KMS-11 (cell line): ENCODE results near the gene TSPYL1.

ENCODE experiments used
- H2AFZ ChIP-seq: fragments of 200-600 bp; sonication (generic); 2 replicates; pipeline ENCODE4 v1.6.1; 2016; ENCODE audit warnings: antibody characterized with exemption, mixed run types, low read depth
- H3K27ac ChIP-seq: fragments of 200-600 bp; sonication (generic); 2 replicates; pipeline ENCODE4 v1.6.1; 2016; ENCODE audit warnings: mild to moderate bottlenecking, mixed run types
- H3K27me3 ChIP-seq: fragments of 200-600 bp; sonication (generic); 2 replicates; pipeline ENCODE4 v1.6.1; 2017; ENCODE audit warnings: mild to moderate bottlenecking, low read depth, mixed run types, moderate library complexity; ENCODE audit not compliant: insufficient read depth
- H3K36me3 ChIP-seq: fragments of 200-600 bp; sonication (generic); 2 replicates; pipeline ENCODE4 v1.6.1; 2017; ENCODE audit warnings: mild to moderate bottlenecking, mixed run types; ENCODE audit not compliant: insufficient read depth
- H3K4me1 ChIP-seq: fragments of 200-600 bp; sonication (generic); 2 replicates; pipeline ENCODE4 v1.6.1; 2016; ENCODE audit warnings: mild to moderate bottlenecking, low read depth, mixed run types; ENCODE audit not compliant: poor library complexity, severe bottlenecking
- H3K4me2 ChIP-seq: fragments of 200-600 bp; sonication (generic); 2 replicates; pipeline ENCODE4 v1.7.0; 2016; ENCODE audit warnings: mild to moderate bottlenecking, mixed run types
- H3K4me3 ChIP-seq: fragments of 200-600 bp; sonication (generic); IDR thresholded peaks from 2 replicates; pipeline ENCODE4 v1.6.1; 2017; ENCODE audit warnings: low read depth, low read length, mixed read lengths; ENCODE audit not compliant: insufficient read depth
- H3K79me2 ChIP-seq: fragments of 200-600 bp; sonication (generic); 2 replicates; pipeline ENCODE4 v1.6.1; 2016; ENCODE audit warnings: low read depth, mixed run types; ENCODE audit not compliant: insufficient read depth
- H3K9ac ChIP-seq: fragments of 200-600 bp; sonication (generic); 2 replicates; pipeline ENCODE4 v1.6.1; 2016; ENCODE audit warnings: mild to moderate bottlenecking, mixed run types
- H4K20me1 ChIP-seq: fragments of 200-600 bp; sonication (generic); 2 replicates; pipeline ENCODE4 v1.6.1; 2016; ENCODE audit warnings: mild to moderate bottlenecking, mixed run types; ENCODE audit not compliant: insufficient read depth
- TF ChIP-seq, protein P1 (sequence below): fragments of 200-600 bp; sonication (generic); conservative IDR thresholded peaks from 2 replicates; pipeline ENCODE4 v1.6.1; 2017; ENCODE audit warnings: low read depth, mild to moderate bottlenecking, antibody characterized with exemption, low read length, moderate library complexity, mixed read lengths

TSPYL1 gene

GRCh38 chr6:116258520-116258919 lies 21.2 kb downstream of the TSPYL1 start:
- H3K4me1 ChIP-seq = peaks cover 4% of the 10 kb centered on the region
- no peaks in the 10 kb centered on the region for H3K79me2 ChIP-seq
- H3K4me2 ChIP-seq = no peak overlapping the region
- no peaks in the 10 kb centered on the region for H3K27me3 ChIP-seq
- H4K20me1 ChIP-seq = no peaks in the 10 kb centered on the region
- H3K4me3 ChIP-seq = no peak overlapping the region
- H3K9ac ChIP-seq = no peak overlapping the region
- TF ChIP-seq, protein P1, sequence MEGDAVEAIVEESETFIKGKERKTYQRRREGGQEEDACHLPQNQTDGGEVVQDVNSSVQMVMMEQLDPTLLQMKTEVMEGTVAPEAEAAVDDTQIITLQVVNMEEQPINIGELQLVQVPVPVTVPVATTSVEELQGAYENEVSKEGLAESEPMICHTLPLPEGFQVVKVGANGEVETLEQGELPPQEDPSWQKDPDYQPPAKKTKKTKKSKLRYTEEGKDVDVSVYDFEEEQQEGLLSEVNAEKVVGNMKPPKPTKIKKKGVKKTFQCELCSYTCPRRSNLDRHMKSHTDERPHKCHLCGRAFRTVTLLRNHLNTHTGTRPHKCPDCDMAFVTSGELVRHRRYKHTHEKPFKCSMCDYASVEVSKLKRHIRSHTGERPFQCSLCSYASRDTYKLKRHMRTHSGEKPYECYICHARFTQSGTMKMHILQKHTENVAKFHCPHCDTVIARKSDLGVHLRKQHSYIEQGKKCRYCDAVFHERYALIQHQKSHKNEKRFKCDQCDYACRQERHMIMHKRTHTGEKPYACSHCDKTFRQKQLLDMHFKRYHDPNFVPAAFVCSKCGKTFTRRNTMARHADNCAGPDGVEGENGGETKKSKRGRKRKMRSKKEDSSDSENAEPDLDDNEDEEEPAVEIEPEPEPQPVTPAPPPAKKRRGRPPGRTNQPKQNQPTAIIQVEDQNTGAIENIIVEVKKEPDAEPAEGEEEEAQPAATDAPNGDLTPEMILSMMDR = no peak
- H2AFZ ChIP-seq = no peak overlapping the region
- no peak overlapping the region for H3K27ac ChIP-seq
- no peaks in the 10 kb centered on the region for H3K36me3 ChIP-seq

- no peaks in the 10 kb centered on the region for H3K79me2 ChIP-seq
- H4K20me1 ChIP-seq = no peaks in the 10 kb centered on the region
- H3K36me3 ChIP-seq = no peaks in the 10 kb centered on the region
- H3K4me1 ChIP-seq = peaks cover 4% of the 10 kb centered on the region
- no peak overlapping the region for H2AFZ ChIP-seq
- H3K4me3 ChIP-seq = no peak overlapping the region
- H3K27ac ChIP-seq = no peak overlapping the region
- H3K4me2 ChIP-seq = no peak overlapping the region
- no peak overlapping the region for H3K9ac ChIP-seq
- TF ChIP-seq, protein P1 = no peak
- H3K27me3 ChIP-seq = no peaks in the 10 kb centered on the region
These were observed 23.0 kb downstream of the TSPYL1 start for GRCh38 chr6:116256694-116257093.

DNA sequence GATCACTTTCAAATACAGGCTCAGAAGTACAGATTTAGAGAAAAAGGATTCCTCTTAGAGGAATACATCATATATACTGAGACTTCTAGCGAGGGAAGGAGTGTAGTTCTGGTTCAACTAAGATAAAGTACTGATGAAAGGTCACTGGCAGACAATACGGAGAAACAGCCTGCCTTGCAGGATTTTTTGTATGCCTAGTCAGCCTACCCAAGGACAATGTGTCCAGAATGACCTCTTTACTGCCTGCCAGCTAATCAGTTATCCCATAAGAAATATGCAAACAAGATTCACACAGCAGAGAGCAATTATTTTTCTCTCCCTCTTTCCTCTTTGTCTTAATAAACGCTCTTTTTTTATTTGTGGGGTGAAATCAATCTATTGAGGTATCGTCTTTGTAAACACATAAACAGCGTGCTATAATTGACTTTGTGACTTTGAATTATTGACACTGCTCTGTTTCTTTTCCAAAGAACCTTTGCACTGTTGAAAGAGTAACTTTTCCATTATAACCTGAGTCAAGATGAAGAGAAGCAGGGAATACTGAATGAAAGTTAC lies 24.4 kb downstream of the TSPYL1 start:
- Histone ChIP-seq H4K20me1 (no peaks in the 10 kb centered on the region), H3K4me3 (no peak overlapping the region), H3K27me3 (no peaks in the 10 kb centered on the region), H3K4me2 (no peak overlapping the region; the same call in 1 of the 2 replicates), H3K9ac (no peak overlapping the region), H2AFZ (no peak overlapping the region), H3K79me2 (no peaks in the 10 kb centered on the region), H3K4me1 (peaks cover 4% of the 10 kb centered on the region), H3K36me3 (no peaks in the 10 kb centered on the region), H3K27ac (no peak overlapping the region)
- TF ChIP-seq, protein P1 = no peak

DNA sequence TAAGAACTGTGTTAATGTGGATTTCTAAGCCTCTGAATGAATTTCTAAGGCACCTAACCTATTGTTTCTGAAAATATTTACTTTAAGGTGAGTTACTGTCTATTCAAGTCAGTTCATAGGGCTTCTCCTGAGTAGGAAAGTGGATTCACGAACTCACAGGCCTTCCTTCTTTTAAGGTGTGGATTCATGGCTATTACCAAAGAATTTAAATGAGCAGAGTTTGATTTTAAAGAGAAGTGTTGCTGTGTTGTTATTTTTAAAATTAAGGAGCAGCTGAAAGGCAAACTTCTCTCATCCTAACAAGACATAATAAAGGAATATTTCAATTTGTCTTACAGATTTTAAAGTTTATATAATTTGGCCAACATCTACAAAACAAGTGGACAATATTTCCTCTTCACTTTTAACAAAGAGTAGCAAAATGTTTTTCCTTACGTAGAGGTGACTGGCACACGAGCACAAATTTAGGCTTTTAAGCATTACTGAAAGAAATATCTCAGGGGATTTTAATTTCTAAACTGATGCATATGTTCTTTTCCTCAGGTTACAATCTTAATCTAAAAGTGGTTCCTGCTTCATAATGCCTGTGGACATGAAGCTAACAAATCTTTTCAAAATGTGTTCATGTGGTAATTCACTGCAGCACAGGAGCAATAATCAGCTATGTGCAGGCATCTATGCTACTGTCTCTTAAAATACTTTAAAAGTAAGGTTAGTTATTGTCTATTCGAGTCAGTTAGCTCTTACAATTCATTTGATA lies 25.3 kb downstream of the TSPYL1 start:
- H3K27ac ChIP-seq = peak overlapping the region; percentile 62; the same call in 1 of the 2 replicates
- H4K20me1 ChIP-seq = no peaks in the 10 kb centered on the region
- H3K9ac ChIP-seq = peak overlapping the region; percentile 64
- no peak overlapping the region for H3K4me3 ChIP-seq
- no peaks in the 10 kb centered on the region for H3K36me3 ChIP-seq
- H2AFZ ChIP-seq = peak overlapping the region; percentile 92
- no peaks in the 10 kb centered on the region for H3K79me2 ChIP-seq
- H3K27me3 ChIP-seq = no peaks in the 10 kb centered on the region
- peak overlapping the region; percentile 58 for H3K4me2 ChIP-seq
- peaks cover 4% of the 10 kb centered on the region for H3K4me1 ChIP-seq
- TF ChIP-seq, protein P1 = no peak
